HG02973 (cell line): ENCODE results near the gene C1orf226.

Source experiments
- ATAC-seq: cut with Tn5 transposase; IDR thresholded peaks from one replicate; pipeline ENCODE4 v1.9.1; 2021; ENCODE audit warnings: moderate library complexity; ENCODE audit not compliant: unreplicated experiment

The C1orf226 gene

GRCh38 chr1:162365284-162366020, 16.1 kb upstream of the C1orf226 start:
- ATAC-seq = no peak

GRCh38 chr1:162366149-162366548, 15.4 kb upstream of the C1orf226 start:
- no peak for ATAC-seq

GRCh38 chr1:162366671-162367070, 14.9 kb upstream of the C1orf226 start:
- ATAC-seq = no peak

GRCh38 chr1:162367073-162367472, 14.5 kb upstream of the C1orf226 start:
- ATAC-seq = no peak

- ATAC-seq = no peak
Observed at GRCh38 chr1:162367772-162368171, 13.8 kb upstream of the C1orf226 start.

- no peak for ATAC-seq
Observed at GRCh38 chr1:162368451-162368850, 13.1 kb upstream of the C1orf226 start.

- no peak for ATAC-seq
Observed at GRCh38 chr1:162369571-162369970, 12.0 kb upstream of the C1orf226 start.

- no peak for ATAC-seq
Observed at GRCh38 chr1:162370161-162370560, 11.4 kb upstream of the C1orf226 start.

- ATAC-seq = no peak
Observed at GRCh38 chr1:162370721-162371120, 10.8 kb upstream of the C1orf226 start.

GRCh38 chr1:162371611-162372010, 9.9 kb upstream of the C1orf226 start:
- ATAC-seq = no peak

GRCh38 chr1:162372159-162373071, 9.1 kb upstream of the C1orf226 start:
- no peak for ATAC-seq

- no peak for ATAC-seq
Observed at GRCh38 chr1:162373072-162373427, 8.5 kb upstream of the C1orf226 start.

GRCh38 chr1:162373541-162374260, 7.8 kb upstream of the C1orf226 start:
- no peak for ATAC-seq

GRCh38 chr1:162374406-162374805, 7.1 kb upstream of the C1orf226 start:
- ATAC-seq = no peak

- ATAC-seq = no peak
Observed at GRCh38 chr1:162375463-162375862, 6.1 kb upstream of the C1orf226 start.

- ATAC-seq = no peak
Observed at GRCh38 chr1:162376691-162377090, 4.8 kb upstream of the C1orf226 start, which contains the start of gene SPATA46. TSS of gene SPATA46 (minus strand) at chr1:162376854. CDS start at chr1:162376790, 64 bp downstream.

- no peak for ATAC-seq
Observed at GRCh38 chr1:162380061-162380846, 1.3 kb upstream of the C1orf226 start.

GRCh38 chr1:162381941-162382750, 618 bp downstream of the C1orf226 start:
- no peak for ATAC-seq

- no peak for ATAC-seq
Observed at GRCh38 chr1:162383091-162383490, 1.6 kb downstream of the C1orf226 start.

GRCh38 chr1:162383516-162383915, 2.0 kb downstream of the C1orf226 start:
- ATAC-seq = no peak
